ENCODE results near the gene TPCN2. TPM values are rescaled to one million over a fixed set of nuclear protein-coding genes. Genes with fewer than 3 reads are reported as not detected.

TPCN2 gene
- total RNA-seq, 3 donors from 2014 or later (not counting 1 experiment from before 2014, with no cell fraction given) = 14.9 to 18.3 (median 18.2) TPM

- peaks cover 11 to 12% of the 10 kb centered on the region in 2 donors for H3K27me3 Mint-ChIP-seq (ENCODE audit: low read depth in 2 of 2)
- ATAC-seq = no peak
- intact Hi-C loops (cut with micrococcal nuclease) = loop anchor here (10.0 kb wide), 1 partner anchor 83 kb away; no protein-coding TSS in a partner anchor
- no peaks in the 10 kb centered on the region for H3K9me3 ChIP-seq (ENCODE audit: control insufficient read depth, insufficient read depth, low read length)
- H3K4me3 ChIP-seq (ENCODE audit: low read length) = no peak overlapping the region
- TF ChIP-seq CTCF (IDR thresholded peaks at IDR 0.05) = no peak
- no peaks in the 10 kb centered on the region for H3K36me3 Mint-ChIP-seq
- no peak overlapping the region for H3K4me3 Mint-ChIP-seq
- H3K27ac Mint-ChIP-seq = no peak overlapping the region
- H3K9me3 Mint-ChIP-seq = no peaks in the 10 kb centered on the region
- H3K4me1 Mint-ChIP-seq = peaks cover 20 to 29% of the 10 kb centered on the region in 2 donors
- 57% methylated on average over 1 of the region's 6 CpGs for WGBS (ENCODE audit: insufficient coverage)
- H3K27ac ChIP-seq (ENCODE audit: low read length) = no peak overlapping the region
- peaks cover 25% of the 10 kb centered on the region for H3K4me1 ChIP-seq (ENCODE audit: control insufficient read depth, insufficient read depth, low read length)
- H3K27me3 ChIP-seq (ENCODE audit: control insufficient read depth, insufficient read depth, low read length) = no peaks in the 10 kb centered on the region
- no peak for DNase-seq
- H3K36me3 ChIP-seq (ENCODE audit: control insufficient read depth, insufficient read depth, low read length) = no peaks in the 10 kb centered on the region
Observed at GRCh38 chr11:69002110-69002569, 46.6 kb upstream of the TPCN2 start.

GRCh38 chr11:69002570-69003231 lies 46.0 kb upstream of the TPCN2 start:
- Mint-ChIP-seq H3K36me3 (no peaks in the 10 kb centered on the region), H3K9me3 (no peaks in the 10 kb centered on the region), H3K27me3 (ENCODE audit: low read depth in 2 of 2) (peaks cover 11 to 12% of the 10 kb centered on the region in 2 donors), H3K4me1 (peaks cover 20 to 29% of the 10 kb centered on the region in 2 donors), H3K27ac (no peak overlapping the region), H3K4me3 (no peak overlapping the region)
- ATAC-seq (no peak), DNase-seq (no peak)
- Histone ChIP-seq H3K36me3 (ENCODE audit: control insufficient read depth, insufficient read depth, low read length) (no peaks in the 10 kb centered on the region), H3K4me1 (ENCODE audit: control insufficient read depth, insufficient read depth, low read length) (peaks cover 25% of the 10 kb centered on the region), H3K27ac (ENCODE audit: low read length) (no peak overlapping the region), H3K9me3 (ENCODE audit: control insufficient read depth, insufficient read depth, low read length) (no peaks in the 10 kb centered on the region), H3K4me3 (ENCODE audit: low read length) (no peak overlapping the region), H3K27me3 (ENCODE audit: control insufficient read depth, insufficient read depth, low read length) (no peaks in the 10 kb centered on the region)
- TF ChIP-seq CTCF (IDR thresholded peaks at IDR 0.05) = no peak
- intact Hi-C loops (cut with micrococcal nuclease) = loop anchor here (10.0 kb wide), 1 partner anchor 82 kb away; no protein-coding TSS in a partner anchor
- 82% methylated on average over 13 of the region's 13 CpGs for WGBS (ENCODE audit: insufficient coverage)

GRCh38 chr11:69003301-69003865 lies 45.3 kb upstream of the TPCN2 start:
- ATAC-seq (no peak), DNase-seq (no peak)
- 84% methylated on average over 9 of the region's 9 CpGs for WGBS (ENCODE audit: insufficient coverage)
- H3K36me3 ChIP-seq (ENCODE audit: control insufficient read depth, insufficient read depth, low read length) = no peaks in the 10 kb centered on the region
- H3K27ac ChIP-seq (ENCODE audit: low read length) = no peak overlapping the region
- H3K9me3 ChIP-seq (ENCODE audit: control insufficient read depth, insufficient read depth, low read length) = no peaks in the 10 kb centered on the region
- peaks cover 11 to 12% of the 10 kb centered on the region in 2 donors for H3K27me3 Mint-ChIP-seq (ENCODE audit: low read depth in 2 of 2)
- TF ChIP-seq CTCF (IDR thresholded peaks at IDR 0.05) = no peak
- H3K4me1 ChIP-seq (ENCODE audit: control insufficient read depth, insufficient read depth, low read length) = peaks cover 18% of the 10 kb centered on the region
- H3K27me3 ChIP-seq (ENCODE audit: control insufficient read depth, insufficient read depth, low read length) = no peaks in the 10 kb centered on the region
- intact Hi-C loops (cut with micrococcal nuclease) = loop anchor here (10.0 kb wide), 1 partner anchor 81 kb away; no protein-coding TSS in a partner anchor
- no peaks in the 10 kb centered on the region for H3K9me3 Mint-ChIP-seq
- no peaks in the 10 kb centered on the region for H3K36me3 Mint-ChIP-seq
- H3K4me1 Mint-ChIP-seq = peaks cover 13 to 22% of the 10 kb centered on the region in 2 donors
- H3K27ac Mint-ChIP-seq = no peak overlapping the region
- no peak overlapping the region for H3K4me3 ChIP-seq (ENCODE audit: low read length)
- H3K4me3 Mint-ChIP-seq = no peak overlapping the region

All from natural killer cell (primary cell).